WTC11 (cell line): ENCODE measurements around the gene ASTN2. TPM values are rescaled to one million over a fixed set of nuclear protein-coding genes. Genes with fewer than 3 reads are reported as not detected.

ENCODE experiments used
- ATAC-seq: fragments of 200-7000 bp; cut with Tn5 transposase; 2 replicates; pipeline ENCODE4 v1.10.0; 2021; ENCODE audit warnings: mild to moderate bottlenecking, moderate library complexity
- CTCF ChIA-PET: fragments of 300-600 bp; sonication (Branson Sonifier 250); formaldehyde crosslinking; loops from one replicate; lab custom pipeline; 2021; ENCODE audit warnings: antibody characterized with exemption; lab: Charles Lee
- POLR2A ChIA-PET: fragments of 350-600 bp; sonication (Branson Sonifier 250); formaldehyde crosslinking; loops from one replicate; lab custom pipeline; 2021; ENCODE audit warnings: antibody characterized with exemption; lab: Charles Lee
- DNase-seq: peaks from one replicate; pipeline ENCODE4 v3.0.0; 2021; ENCODE audit warnings: low spot score
- H3K27ac Mint-ChIP-seq: 2 replicates; pipeline ENCODE4 v1.8.0; 2021; ENCODE audit warnings: mixed read lengths
- H3K27me3 Mint-ChIP-seq: 2 replicates; pipeline ENCODE4 v1.8.0; 2021; ENCODE audit warnings: low read depth, mild to moderate bottlenecking, moderate library complexity, mixed read lengths
- H3K36me3 Mint-ChIP-seq: 2 replicates; pipeline ENCODE4 v1.8.0; 2021; ENCODE audit warnings: mixed read lengths
- H3K4me1 Mint-ChIP-seq: 2 replicates; pipeline ENCODE4 v1.8.0; 2022; ENCODE audit warnings: mixed read lengths
- H3K4me3 Mint-ChIP-seq: 2 replicates; pipeline ENCODE4 v1.8.0; 2021; ENCODE audit warnings: mild to moderate bottlenecking, moderate library complexity, mixed read lengths
- H3K9me3 Mint-ChIP-seq: 2 replicates; pipeline ENCODE4 v1.8.0; 2021; ENCODE audit warnings: mixed read lengths
- CREB1 ChIP-seq: sonication (generic); formaldehyde crosslinking; IDR thresholded peaks from 2 replicates; pipeline ENCODE4 v1.8.0; 2023; ENCODE audit warnings: mild to moderate bottlenecking, missing genetic modification reagents
- GTF2I ChIP-seq: fragments of 250-450 bp; sonication (Bioruptor Pico); conservative IDR thresholded peaks from 2 replicates; pipeline ENCODE4 v1.4.0; 2021; ENCODE audit warnings: mild to moderate bottlenecking
- HMGXB4 ChIP-seq: sonication (generic); formaldehyde crosslinking; IDR thresholded peaks from 2 replicates; pipeline ENCODE4 v1.8.1; 2023; ENCODE audit warnings: mild to moderate bottlenecking, moderate library complexity, missing genetic modification reagents
- MXD4 ChIP-seq: fragments of 250-450 bp; sonication (Bioruptor Pico); IDR thresholded peaks from 2 replicates; pipeline ENCODE4 v1.8.0; 2021; ENCODE audit warnings: mild to moderate bottlenecking, moderate library complexity, borderline replicate concordance
- OVOL2 ChIP-seq: fragments of 250-450 bp; sonication (Bioruptor Pico); IDR thresholded peaks from 2 replicates; pipeline ENCODE4 v1.9.0; 2021; ENCODE audit warnings: mild to moderate bottlenecking, borderline replicate concordance
- SMAD3 ChIP-seq: sonication (generic); formaldehyde crosslinking; IDR thresholded peaks from 2 replicates; pipeline ENCODE4 v1.8.0; 2022; ENCODE audit warnings: missing genetic modification reagents, mild to moderate bottlenecking, borderline replicate concordance
- TP53 ChIP-seq: sonication (generic); formaldehyde crosslinking; IDR thresholded peaks from 2 replicates; pipeline ENCODE4 v1.8.1; 2023; ENCODE audit warnings: mild to moderate bottlenecking, missing genetic modification reagents
- ZNF396 ChIP-seq: fragments of 250-450 bp; sonication (Bioruptor Pico); IDR thresholded peaks from 2 replicates; pipeline ENCODE4 v1.8.0; 2021; ENCODE audit warnings: mild to moderate bottlenecking, moderate library complexity, borderline replicate concordance
- ZNF423 ChIP-seq: fragments of 250-450 bp; sonication (Bioruptor Pico); IDR thresholded peaks from 2 replicates; pipeline ENCODE4 v2.1.2; 2022; ENCODE audit warnings: mild to moderate bottlenecking, moderate library complexity
- total RNA-seq: library from RNA; stranded (reverse); gene quantifications from 3 replicates; pipeline ENCODE4 v1.2.3, GENCODE V29; 2021
- TF ChIP-seq, protein P1 (sequence below): sonication (generic); formaldehyde crosslinking; IDR thresholded peaks from 2 replicates; pipeline ENCODE4 v1.8.1; 2023; ENCODE audit warnings: mild to moderate bottlenecking, missing genetic modification reagents
- TF ChIP-seq, protein P2 (sequence below): sonication (generic); formaldehyde crosslinking; conservative IDR thresholded peaks from 2 replicates; pipeline ENCODE4 v1.8.1; 2023; ENCODE audit warnings: mild to moderate bottlenecking, low read depth, missing genetic modification reagents, moderate library complexity
- TF ChIP-seq, protein P3 (sequence below): fragments of 250-450 bp; sonication (Bioruptor Pico); IDR thresholded peaks from 2 replicates; pipeline ENCODE4 v1.8.0; 2021; ENCODE audit warnings: mild to moderate bottlenecking
- TF ChIP-seq, protein P4 (sequence below): sonication (generic); formaldehyde crosslinking; IDR thresholded peaks from 2 replicates; pipeline ENCODE4 v1.8.0; 2023; ENCODE audit warnings: missing genetic modification reagents, mild to moderate bottlenecking, borderline replicate concordance
- TF ChIP-seq, protein P5 (sequence below): sonication (generic); formaldehyde crosslinking; conservative IDR thresholded peaks from 2 replicates; pipeline ENCODE4 v1.8.1; 2022; ENCODE audit warnings: mild to moderate bottlenecking, missing genetic modification reagents
- TF ChIP-seq, protein P6 (sequence below): sonication (generic); formaldehyde crosslinking; IDR thresholded peaks from 2 replicates; pipeline ENCODE4 v1.8.0; 2022; ENCODE audit warnings: mild to moderate bottlenecking, missing genetic modification reagents
- TF ChIP-seq, protein P7 (sequence below): sonication (generic); formaldehyde crosslinking; IDR thresholded peaks from 2 replicates; pipeline ENCODE4 v1.8.0; 2022; ENCODE audit warnings: mild to moderate bottlenecking, missing genetic modification reagents

ASTN2 gene
- total RNA-seq, 1 experiment from 2014 or later, result 16.2 TPM

- peak; percentile 55 for DNase-seq
- Mint-ChIP-seq H3K4me1 (peaks cover 15% of the 10 kb centered on the region), H3K9me3 (no peaks in the 10 kb centered on the region)
Observed at GRCh38 chr9:117392992-117393391, 21.9 kb downstream of the ASTN2 start.

More at GRCh38 chr9:117392992-117393391, 21.9 kb downstream of the ASTN2 start:
- CTCF ChIA-PET, result interaction anchor here (1.0 to 3.5 kb wide), 8 partner anchors 10 to 95 kb away, joined by 3 to 37 read pairs (median 6); no protein-coding TSS in a partner anchor
- Mint-ChIP-seq H3K36me3 (no peaks in the 10 kb centered on the region), H3K27me3 (no peaks in the 10 kb centered on the region), H3K27ac (no peak overlapping the region), H3K4me3 (no peak overlapping the region)
- TF ChIP-seq, protein P1, sequence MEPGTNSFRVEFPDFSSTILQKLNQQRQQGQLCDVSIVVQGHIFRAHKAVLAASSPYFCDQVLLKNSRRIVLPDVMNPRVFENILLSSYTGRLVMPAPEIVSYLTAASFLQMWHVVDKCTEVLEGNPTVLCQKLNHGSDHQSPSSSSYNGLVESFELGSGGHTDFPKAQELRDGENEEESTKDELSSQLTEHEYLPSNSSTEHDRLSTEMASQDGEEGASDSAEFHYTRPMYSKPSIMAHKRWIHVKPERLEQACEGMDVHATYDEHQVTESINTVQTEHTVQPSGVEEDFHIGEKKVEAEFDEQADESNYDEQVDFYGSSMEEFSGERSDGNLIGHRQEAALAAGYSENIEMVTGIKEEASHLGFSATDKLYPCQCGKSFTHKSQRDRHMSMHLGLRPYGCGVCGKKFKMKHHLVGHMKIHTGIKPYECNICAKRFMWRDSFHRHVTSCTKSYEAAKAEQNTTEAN (CRISPR knock-in tag), result no peak
- TF ChIP-seq, protein P2, sequence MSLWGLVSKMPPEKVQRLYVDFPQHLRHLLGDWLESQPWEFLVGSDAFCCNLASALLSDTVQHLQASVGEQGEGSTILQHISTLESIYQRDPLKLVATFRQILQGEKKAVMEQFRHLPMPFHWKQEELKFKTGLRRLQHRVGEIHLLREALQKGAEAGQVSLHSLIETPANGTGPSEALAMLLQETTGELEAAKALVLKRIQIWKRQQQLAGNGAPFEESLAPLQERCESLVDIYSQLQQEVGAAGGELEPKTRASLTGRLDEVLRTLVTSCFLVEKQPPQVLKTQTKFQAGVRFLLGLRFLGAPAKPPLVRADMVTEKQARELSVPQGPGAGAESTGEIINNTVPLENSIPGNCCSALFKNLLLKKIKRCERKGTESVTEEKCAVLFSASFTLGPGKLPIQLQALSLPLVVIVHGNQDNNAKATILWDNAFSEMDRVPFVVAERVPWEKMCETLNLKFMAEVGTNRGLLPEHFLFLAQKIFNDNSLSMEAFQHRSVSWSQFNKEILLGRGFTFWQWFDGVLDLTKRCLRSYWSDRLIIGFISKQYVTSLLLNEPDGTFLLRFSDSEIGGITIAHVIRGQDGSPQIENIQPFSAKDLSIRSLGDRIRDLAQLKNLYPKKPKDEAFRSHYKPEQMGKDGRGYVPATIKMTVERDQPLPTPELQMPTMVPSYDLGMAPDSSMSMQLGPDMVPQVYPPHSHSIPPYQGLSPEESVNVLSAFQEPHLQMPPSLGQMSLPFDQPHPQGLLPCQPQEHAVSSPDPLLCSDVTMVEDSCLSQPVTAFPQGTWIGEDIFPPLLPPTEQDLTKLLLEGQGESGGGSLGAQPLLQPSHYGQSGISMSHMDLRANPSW, result no peak
- TF ChIP-seq HMGXB4 (CRISPR knock-in tag), result no peak
- TF ChIP-seq, protein P3, sequence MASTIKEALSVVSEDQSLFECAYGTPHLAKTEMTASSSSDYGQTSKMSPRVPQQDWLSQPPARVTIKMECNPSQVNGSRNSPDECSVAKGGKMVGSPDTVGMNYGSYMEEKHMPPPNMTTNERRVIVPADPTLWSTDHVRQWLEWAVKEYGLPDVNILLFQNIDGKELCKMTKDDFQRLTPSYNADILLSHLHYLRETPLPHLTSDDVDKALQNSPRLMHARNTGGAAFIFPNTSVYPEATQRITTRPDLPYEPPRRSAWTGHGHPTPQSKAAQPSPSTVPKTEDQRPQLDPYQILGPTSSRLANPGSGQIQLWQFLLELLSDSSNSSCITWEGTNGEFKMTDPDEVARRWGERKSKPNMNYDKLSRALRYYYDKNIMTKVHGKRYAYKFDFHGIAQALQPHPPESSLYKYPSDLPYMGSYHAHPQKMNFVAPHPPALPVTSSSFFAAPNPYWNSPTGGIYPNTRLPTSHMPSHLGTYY (CRISPR knock-in tag), result no peak
- TF ChIP-seq, protein P4, sequence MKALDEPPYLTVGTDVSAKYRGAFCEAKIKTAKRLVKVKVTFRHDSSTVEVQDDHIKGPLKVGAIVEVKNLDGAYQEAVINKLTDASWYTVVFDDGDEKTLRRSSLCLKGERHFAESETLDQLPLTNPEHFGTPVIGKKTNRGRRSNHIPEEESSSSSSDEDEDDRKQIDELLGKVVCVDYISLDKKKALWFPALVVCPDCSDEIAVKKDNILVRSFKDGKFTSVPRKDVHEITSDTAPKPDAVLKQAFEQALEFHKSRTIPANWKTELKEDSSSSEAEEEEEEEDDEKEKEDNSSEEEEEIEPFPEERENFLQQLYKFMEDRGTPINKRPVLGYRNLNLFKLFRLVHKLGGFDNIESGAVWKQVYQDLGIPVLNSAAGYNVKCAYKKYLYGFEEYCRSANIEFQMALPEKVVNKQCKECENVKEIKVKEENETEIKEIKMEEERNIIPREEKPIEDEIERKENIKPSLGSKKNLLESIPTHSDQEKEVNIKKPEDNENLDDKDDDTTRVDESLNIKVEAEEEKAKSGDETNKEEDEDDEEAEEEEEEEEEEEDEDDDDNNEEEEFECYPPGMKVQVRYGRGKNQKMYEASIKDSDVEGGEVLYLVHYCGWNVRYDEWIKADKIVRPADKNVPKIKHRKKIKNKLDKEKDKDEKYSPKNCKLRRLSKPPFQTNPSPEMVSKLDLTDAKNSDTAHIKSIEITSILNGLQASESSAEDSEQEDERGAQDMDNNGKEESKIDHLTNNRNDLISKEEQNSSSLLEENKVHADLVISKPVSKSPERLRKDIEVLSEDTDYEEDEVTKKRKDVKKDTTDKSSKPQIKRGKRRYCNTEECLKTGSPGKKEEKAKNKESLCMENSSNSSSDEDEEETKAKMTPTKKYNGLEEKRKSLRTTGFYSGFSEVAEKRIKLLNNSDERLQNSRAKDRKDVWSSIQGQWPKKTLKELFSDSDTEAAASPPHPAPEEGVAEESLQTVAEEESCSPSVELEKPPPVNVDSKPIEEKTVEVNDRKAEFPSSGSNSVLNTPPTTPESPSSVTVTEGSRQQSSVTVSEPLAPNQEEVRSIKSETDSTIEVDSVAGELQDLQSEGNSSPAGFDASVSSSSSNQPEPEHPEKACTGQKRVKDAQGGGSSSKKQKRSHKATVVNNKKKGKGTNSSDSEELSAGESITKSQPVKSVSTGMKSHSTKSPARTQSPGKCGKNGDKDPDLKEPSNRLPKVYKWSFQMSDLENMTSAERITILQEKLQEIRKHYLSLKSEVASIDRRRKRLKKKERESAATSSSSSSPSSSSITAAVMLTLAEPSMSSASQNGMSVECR, result no peak
- no peak for TF ChIP-seq OVOL2 (CRISPR knock-in tag)
- no peak for TF ChIP-seq SMAD3 (CRISPR knock-in tag)
- no peak for TF ChIP-seq CREB1 (CRISPR knock-in tag)
- TF ChIP-seq, protein P5, sequence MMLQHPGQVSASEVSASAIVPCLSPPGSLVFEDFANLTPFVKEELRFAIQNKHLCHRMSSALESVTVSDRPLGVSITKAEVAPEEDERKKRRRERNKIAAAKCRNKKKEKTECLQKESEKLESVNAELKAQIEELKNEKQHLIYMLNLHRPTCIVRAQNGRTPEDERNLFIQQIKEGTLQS (CRISPR knock-in tag), result no peak
- TF ChIP-seq TP53, result no peak
- TF ChIP-seq ZNF396, result no peak
- TF ChIP-seq, protein P6, sequence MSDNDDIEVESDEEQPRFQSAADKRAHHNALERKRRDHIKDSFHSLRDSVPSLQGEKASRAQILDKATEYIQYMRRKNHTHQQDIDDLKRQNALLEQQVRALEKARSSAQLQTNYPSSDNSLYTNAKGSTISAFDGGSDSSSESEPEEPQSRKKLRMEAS (CRISPR knock-in tag), result no peak
- TF ChIP-seq MXD4, result no peak
- no peak for TF ChIP-seq GTF2I (CRISPR knock-in tag)
- TF ChIP-seq, protein P7, sequence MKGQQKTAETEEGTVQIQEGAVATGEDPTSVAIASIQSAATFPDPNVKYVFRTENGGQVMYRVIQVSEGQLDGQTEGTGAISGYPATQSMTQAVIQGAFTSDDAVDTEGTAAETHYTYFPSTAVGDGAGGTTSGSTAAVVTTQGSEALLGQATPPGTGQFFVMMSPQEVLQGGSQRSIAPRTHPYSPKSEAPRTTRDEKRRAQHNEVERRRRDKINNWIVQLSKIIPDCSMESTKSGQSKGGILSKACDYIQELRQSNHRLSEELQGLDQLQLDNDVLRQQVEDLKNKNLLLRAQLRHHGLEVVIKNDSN (CRISPR knock-in tag), result no peak
- no peak for TF ChIP-seq ZNF423 (CRISPR knock-in tag)
- peak; percentile 95 for ATAC-seq
- POLR2A ChIA-PET, result interaction anchor here (0.7 to 1.4 kb wide), 2 partner anchors 19 to 20 kb away, joined by 3 to 5 read pairs; no protein-coding TSS in a partner anchor
